ENCODE measurements around the gene KCNQ1.

DNA sequence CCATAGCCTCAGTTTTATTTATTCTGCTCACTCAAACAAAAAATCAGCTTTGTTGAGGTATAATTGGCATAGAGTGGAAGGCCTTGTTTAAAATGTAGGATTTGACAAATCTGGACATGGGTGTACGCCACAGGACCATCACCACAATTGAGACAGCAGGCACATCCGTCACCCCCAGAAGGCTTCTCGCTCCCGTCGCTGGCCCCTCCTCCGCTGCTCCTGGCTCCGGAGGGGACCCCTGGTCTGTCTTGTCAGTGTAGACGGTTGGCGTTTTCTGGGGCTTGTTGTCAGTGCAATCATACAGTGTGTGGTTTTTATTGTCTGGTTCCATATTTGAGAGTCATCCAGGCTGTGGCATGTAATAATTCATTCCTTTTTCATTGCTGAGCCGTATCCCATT is 97.6 kb downstream of the KCNQ1 start:
- TF ChIP-seq CTCF (optimal IDR thresholded peaks at IDR 0.05 in 1 of 3, IDR thresholded peaks at IDR 0.05 in 1 of 3, conservative IDR thresholded peaks at IDR 0.05 in 1 of 3; ENCODE audit: extremely low read depth in 1 of 3, insufficient read depth in 2 of 3, low read length in 3 of 3) (no peak), EZH2 (IDR thresholded peaks at IDR 0.05; ENCODE audit: low read length) (no peak)

All from keratinocyte (primary cell).